HCT116 (cell line): ENCODE data around the gene RBKS.

ENCODE experiments used
- CEBPB ChIP-seq: IDR thresholded peaks from 2 replicates; pipeline ENCODE4 v1.6.1; 2012; ENCODE audit warnings: low read depth
- EGR1 ChIP-seq: IDR thresholded peaks from 2 replicates; pipeline ENCODE4 v1.6.1; 2012; ENCODE audit warnings: low read depth
- ELF1 ChIP-seq: IDR thresholded peaks from 2 replicates; pipeline ENCODE4 v1.6.1; 2012; ENCODE audit warnings: low read depth, borderline replicate concordance
- EZH2phosphoT487 ChIP-seq: fragments of 200-600 bp; IDR thresholded peaks from 2 replicates; pipeline ENCODE4 v1.6.1; 2018; ENCODE audit warnings: antibody characterized with exemption, borderline replicate concordance
- JUND ChIP-seq: IDR thresholded peaks from 2 replicates; pipeline ENCODE4 v1.6.1; 2012
- POLR2A ChIP-seq: IDR thresholded peaks from 2 replicates; pipeline ENCODE4 v1.7.0; 2011; ENCODE audit warnings: borderline replicate concordance; ENCODE audit not compliant: insufficient read depth, insufficient read length; ENCODE audit errors: extremely low read depth
- POLR2AphosphoS5 ChIP-seq: IDR thresholded peaks from 2 replicates; pipeline ENCODE4 v1.6.1; 2011; ENCODE audit warnings: mild to moderate bottlenecking, low read depth, low read length, moderate library complexity
- TCF7L2 ChIP-seq: IDR thresholded peaks from 2 replicates; pipeline ENCODE4 v1.7.0; 2011; ENCODE audit warnings: borderline replicate concordance, inconsistent platforms; ENCODE audit not compliant: insufficient read depth, insufficient read length; ENCODE audit errors: extremely low read depth
- YY1 ChIP-seq: IDR thresholded peaks from 2 replicates; pipeline ENCODE4 v1.6.1; 2011; ENCODE audit warnings: low read length, low read depth, moderate library complexity, mild to moderate bottlenecking; ENCODE audit not compliant: insufficient replicate concordance; ENCODE audit errors: extremely low read depth
- ZFX ChIP-seq: fragments of 450-650 bp; IDR thresholded peaks from 2 replicates; pipeline ENCODE4 v1.6.1; 2017
- ZNF274 ChIP-seq: fragments of 200-500 bp; sonication (Bioruptor generic); IDR thresholded peaks from 2 replicates; pipeline ENCODE4 v1.6.1; 2014; ENCODE audit warnings: mild to moderate bottlenecking, low read depth, low read length, inconsistent platforms
- TF ChIP-seq, protein P1 (sequence below), 3 experiments: fragments of 200-600 bp in 1 of 3; sonication (generic) in 1 of 3; IDR thresholded peaks in 2 of 3; conservative IDR thresholded peaks in 1 of 3; 2 replicates each; pipeline ENCODE4 v1.5.1; 2012 to 2017; ENCODE audit warnings: low read depth in 2 of 3, low read length in 2 of 3, antibody characterized with exemption in 1 of 3, borderline replicate concordance in 1 of 3, control low read depth in 1 of 3, mild to moderate bottlenecking in 1 of 3, mixed read lengths in 1 of 3, mixed run types in 1 of 3, moderate library complexity in 1 of 3; ENCODE audit not compliant: insufficient read depth in 1 of 3
- TF ChIP-seq, protein P2 (sequence below): IDR thresholded peaks from 2 replicates; pipeline ENCODE4 v1.6.1; 2012; ENCODE audit warnings: low read depth

GRCh38 chr2:27922842-27923241 is 32.7 kb upstream of the RBKS start:
- TF ChIP-seq, protein P1, sequence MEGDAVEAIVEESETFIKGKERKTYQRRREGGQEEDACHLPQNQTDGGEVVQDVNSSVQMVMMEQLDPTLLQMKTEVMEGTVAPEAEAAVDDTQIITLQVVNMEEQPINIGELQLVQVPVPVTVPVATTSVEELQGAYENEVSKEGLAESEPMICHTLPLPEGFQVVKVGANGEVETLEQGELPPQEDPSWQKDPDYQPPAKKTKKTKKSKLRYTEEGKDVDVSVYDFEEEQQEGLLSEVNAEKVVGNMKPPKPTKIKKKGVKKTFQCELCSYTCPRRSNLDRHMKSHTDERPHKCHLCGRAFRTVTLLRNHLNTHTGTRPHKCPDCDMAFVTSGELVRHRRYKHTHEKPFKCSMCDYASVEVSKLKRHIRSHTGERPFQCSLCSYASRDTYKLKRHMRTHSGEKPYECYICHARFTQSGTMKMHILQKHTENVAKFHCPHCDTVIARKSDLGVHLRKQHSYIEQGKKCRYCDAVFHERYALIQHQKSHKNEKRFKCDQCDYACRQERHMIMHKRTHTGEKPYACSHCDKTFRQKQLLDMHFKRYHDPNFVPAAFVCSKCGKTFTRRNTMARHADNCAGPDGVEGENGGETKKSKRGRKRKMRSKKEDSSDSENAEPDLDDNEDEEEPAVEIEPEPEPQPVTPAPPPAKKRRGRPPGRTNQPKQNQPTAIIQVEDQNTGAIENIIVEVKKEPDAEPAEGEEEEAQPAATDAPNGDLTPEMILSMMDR (IDR thresholded peaks at IDR 0.05 in 2 of 3, conservative IDR thresholded peaks at IDR 0.05 in 1 of 3; ENCODE audit: borderline replicate concordance in 1 of 3, insufficient read depth in 1 of 3, low read depth in 2 of 3, low read length in 2 of 3): no peak
- no peak for TF ChIP-seq EZH2phosphoT487
- no peak for TF ChIP-seq JUND
- TF ChIP-seq ELF1: no peak
- no peak for TF ChIP-seq ZFX
- TF ChIP-seq ZNF274: no peak
- no peak for TF ChIP-seq POLR2A
- TF ChIP-seq, protein P2, sequence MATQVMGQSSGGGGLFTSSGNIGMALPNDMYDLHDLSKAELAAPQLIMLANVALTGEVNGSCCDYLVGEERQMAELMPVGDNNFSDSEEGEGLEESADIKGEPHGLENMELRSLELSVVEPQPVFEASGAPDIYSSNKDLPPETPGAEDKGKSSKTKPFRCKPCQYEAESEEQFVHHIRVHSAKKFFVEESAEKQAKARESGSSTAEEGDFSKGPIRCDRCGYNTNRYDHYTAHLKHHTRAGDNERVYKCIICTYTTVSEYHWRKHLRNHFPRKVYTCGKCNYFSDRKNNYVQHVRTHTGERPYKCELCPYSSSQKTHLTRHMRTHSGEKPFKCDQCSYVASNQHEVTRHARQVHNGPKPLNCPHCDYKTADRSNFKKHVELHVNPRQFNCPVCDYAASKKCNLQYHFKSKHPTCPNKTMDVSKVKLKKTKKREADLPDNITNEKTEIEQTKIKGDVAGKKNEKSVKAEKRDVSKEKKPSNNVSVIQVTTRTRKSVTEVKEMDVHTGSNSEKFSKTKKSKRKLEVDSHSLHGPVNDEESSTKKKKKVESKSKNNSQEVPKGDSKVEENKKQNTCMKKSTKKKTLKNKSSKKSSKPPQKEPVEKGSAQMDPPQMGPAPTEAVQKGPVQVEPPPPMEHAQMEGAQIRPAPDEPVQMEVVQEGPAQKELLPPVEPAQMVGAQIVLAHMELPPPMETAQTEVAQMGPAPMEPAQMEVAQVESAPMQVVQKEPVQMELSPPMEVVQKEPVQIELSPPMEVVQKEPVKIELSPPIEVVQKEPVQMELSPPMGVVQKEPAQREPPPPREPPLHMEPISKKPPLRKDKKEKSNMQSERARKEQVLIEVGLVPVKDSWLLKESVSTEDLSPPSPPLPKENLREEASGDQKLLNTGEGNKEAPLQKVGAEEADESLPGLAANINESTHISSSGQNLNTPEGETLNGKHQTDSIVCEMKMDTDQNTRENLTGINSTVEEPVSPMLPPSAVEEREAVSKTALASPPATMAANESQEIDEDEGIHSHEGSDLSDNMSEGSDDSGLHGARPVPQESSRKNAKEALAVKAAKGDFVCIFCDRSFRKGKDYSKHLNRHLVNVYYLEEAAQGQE: no peak
- TF ChIP-seq TCF7L2: no peak
- no peak for TF ChIP-seq YY1
- no peak for TF ChIP-seq EGR1
- TF ChIP-seq POLR2AphosphoS5: no peak
- no peak for TF ChIP-seq CEBPB
